HUES48 (cell line): ENCODE measurements around the gene ARHGEF3.
"Not testable (repeated sequence)": the region's sequence is repeated elsewhere in the genome, so short reads cannot be mapped to it uniquely, and the experiment has no call there.

ENCODE experiments used
- H3K27ac ChIP-seq: one replicate; pipeline ENCODE4 v1.7.0; 2013; ENCODE audit warnings: low read depth, low read length, inconsistent platforms
- H3K27me3 ChIP-seq: 2 replicates; pipeline ENCODE4 v1.6.1; 2013; ENCODE audit warnings: mild to moderate bottlenecking, low read length; ENCODE audit not compliant: control insufficient read depth, insufficient read depth
- H3K36me3 ChIP-seq: 2 replicates; pipeline ENCODE4 v1.6.1; 2013; ENCODE audit warnings: low read length; ENCODE audit not compliant: control insufficient read depth, insufficient read depth
- H3K4me1 ChIP-seq: 2 replicates; pipeline ENCODE4 v1.6.1; 2013; ENCODE audit warnings: mild to moderate bottlenecking, low read length; ENCODE audit not compliant: control insufficient read depth, insufficient read depth
- H3K4me3 ChIP-seq: 2 replicates; pipeline ENCODE4 v1.5.1; 2013; ENCODE audit warnings: mild to moderate bottlenecking, low read depth, low read length
- H3K9ac ChIP-seq: 2 replicates; pipeline ENCODE4 v1.6.1; 2013; ENCODE audit warnings: mild to moderate bottlenecking, low read depth, low read length, moderate library complexity
- H3K9me3 ChIP-seq: 2 replicates; pipeline ENCODE4 v1.6.1; 2013; ENCODE audit warnings: low read length; ENCODE audit not compliant: control insufficient read depth, insufficient read depth

The ARHGEF3 gene

GRCh38 chr3:56769116-56769707, 32.5 kb downstream of the ARHGEF3 start:
- Histone ChIP-seq H3K9ac (no peak overlapping the region), H3K27ac (no peak overlapping the region), H3K4me3 (no peak overlapping the region), H3K4me1 (peaks cover under 1% of the 10 kb centered on the region; the same call in 1 of the 2 replicates), H3K9me3 (no peaks in the 10 kb centered on the region), H3K36me3 (no peaks in the 10 kb centered on the region), H3K27me3 (no peaks in the 10 kb centered on the region)

GRCh38 chr3:56764904-56765547, 36.7 kb downstream of the ARHGEF3 start:
- H3K27me3 ChIP-seq = no peaks in the 10 kb centered on the region
- no peak overlapping the region for H3K9ac ChIP-seq
- no peaks in the 10 kb centered on the region for H3K9me3 ChIP-seq
- no peak overlapping the region for H3K27ac ChIP-seq
- peaks cover 6% of the 10 kb centered on the region; the same call in 1 of the 2 replicates for H3K4me1 ChIP-seq
- H3K36me3 ChIP-seq = no peaks in the 10 kb centered on the region
- H3K4me3 ChIP-seq = no peak overlapping the region

GRCh38 chr3:56764184-56764583, 37.6 kb downstream of the ARHGEF3 start:
- H3K36me3 ChIP-seq = no peaks in the 10 kb centered on the region
- H3K4me1 ChIP-seq = peaks cover 6% of the 10 kb centered on the region; the same call in 1 of the 2 replicates

GRCh38 chr3:56763233-56763632, 38.5 kb downstream of the ARHGEF3 start:
- no peaks in the 10 kb centered on the region for H3K9me3 ChIP-seq
- peaks cover 6% of the 10 kb centered on the region; the same call in 1 of the 2 replicates for H3K4me1 ChIP-seq
- H3K9ac ChIP-seq = no peak overlapping the region
- no peak overlapping the region; the same call in 1 of the 2 replicates for H3K4me3 ChIP-seq
- H3K27me3 ChIP-seq = no peaks in the 10 kb centered on the region
- H3K36me3 ChIP-seq = no peaks in the 10 kb centered on the region
- peak overlapping the region; percentile 57 for H3K27ac ChIP-seq

More at GRCh38 chr3:56764184-56764583, 37.6 kb downstream of the ARHGEF3 start:
- H3K27ac ChIP-seq = no peak overlapping the region
- no peaks in the 10 kb centered on the region for H3K27me3 ChIP-seq
- H3K9ac ChIP-seq = no peak overlapping the region
- no peak overlapping the region for H3K4me3 ChIP-seq
- no peaks in the 10 kb centered on the region for H3K9me3 ChIP-seq

GRCh38 chr3:56762718-56763117, 39.0 kb downstream of the ARHGEF3 start:
- peaks cover 6% of the 10 kb centered on the region; the same call in 1 of the 2 replicates for H3K4me1 ChIP-seq
- H3K27me3 ChIP-seq = no peaks in the 10 kb centered on the region
- H3K4me3 ChIP-seq = no peak overlapping the region; the same call in 1 of the 2 replicates
- H3K27ac ChIP-seq = peak overlapping the region; percentile 57
- H3K9me3 ChIP-seq = no peaks in the 10 kb centered on the region
- H3K9ac ChIP-seq = no peak overlapping the region
- no peaks in the 10 kb centered on the region for H3K36me3 ChIP-seq

- no peaks in the 10 kb centered on the region for H3K27me3 ChIP-seq
- no peak overlapping the region for H3K4me3 ChIP-seq
- no peak overlapping the region for H3K9ac ChIP-seq
- H3K4me1 ChIP-seq = peaks cover 6% of the 10 kb centered on the region; the same call in 1 of the 2 replicates
- H3K36me3 ChIP-seq = no peaks in the 10 kb centered on the region
- H3K27ac ChIP-seq = no peak overlapping the region
- H3K9me3 ChIP-seq = no peaks in the 10 kb centered on the region
Observed at GRCh38 chr3:56761887-56762651, 39.7 kb downstream of the ARHGEF3 start.

- no peaks in the 10 kb centered on the region for H3K27me3 ChIP-seq
- H3K4me1 ChIP-seq = peaks cover 6% of the 10 kb centered on the region; the same call in 1 of the 2 replicates
- no peak overlapping the region for H3K9ac ChIP-seq
- H3K36me3 ChIP-seq = no peaks in the 10 kb centered on the region
- H3K27ac ChIP-seq = no peak overlapping the region
- H3K9me3 ChIP-seq = no peaks in the 10 kb centered on the region
- no peak overlapping the region for H3K4me3 ChIP-seq
Observed at GRCh38 chr3:56761023-56761422, 40.7 kb downstream of the ARHGEF3 start.

- no peaks in the 10 kb centered on the region for H3K36me3 ChIP-seq
- no peaks in the 10 kb centered on the region for H3K9me3 ChIP-seq
- H3K9ac ChIP-seq = no peak overlapping the region
- H3K27me3 ChIP-seq = no peaks in the 10 kb centered on the region
- H3K27ac ChIP-seq = no peak overlapping the region
- H3K4me1 ChIP-seq = peaks cover 6% of the 10 kb centered on the region; the same call in 1 of the 2 replicates
- H3K4me3 ChIP-seq = no peak overlapping the region
Observed at GRCh38 chr3:56759532-56759931, 42.2 kb downstream of the ARHGEF3 start.

GRCh38 chr3:56758539-56758981, 43.2 kb downstream of the ARHGEF3 start:
- no peaks in the 10 kb centered on the region for H3K36me3 ChIP-seq
- no peaks in the 10 kb centered on the region for H3K9me3 ChIP-seq
- H3K4me3 ChIP-seq = no peak overlapping the region
- H3K27me3 ChIP-seq = no peaks in the 10 kb centered on the region
- peaks cover 2% of the 10 kb centered on the region for H3K4me1 ChIP-seq
- peak overlapping the region; percentile 20 for H3K27ac ChIP-seq
- H3K9ac ChIP-seq = no peak overlapping the region

GRCh38 chr3:56758042-56758441, 43.7 kb downstream of the ARHGEF3 start:
- H3K9ac ChIP-seq, H3K27ac ChIP-seq, H3K4me1 ChIP-seq: not testable (repeated sequence)

More at GRCh38 chr3:56758042-56758441, 43.7 kb downstream of the ARHGEF3 start:
- not testable (repeated sequence) for H3K27me3 ChIP-seq, H3K36me3 ChIP-seq, H3K9me3 ChIP-seq, H3K4me3 ChIP-seq
